GM06990 (cell line): ENCODE results near the gene MORF4L2.

Experiments used
- DNase-seq: peaks from one replicate; pipeline ENCODE4 v3.0.0-alpha.2; 2011; ENCODE audit not compliant: insufficient read length; ENCODE audit errors: extremely low read depth
- H3K27me3 ChIP-seq: replicated peaks from 2 replicates; pipeline ENCODE4 v1.6.0; 2011; ENCODE audit warnings: low read length; ENCODE audit not compliant: control insufficient read depth, insufficient read depth
- H3K36me3 ChIP-seq: 2 replicates; pipeline ENCODE4 v1.5.1; 2011; ENCODE audit warnings: low read length; ENCODE audit not compliant: control insufficient read depth, insufficient read depth
- H3K4me3 ChIP-seq: replicated peaks from 2 replicates; pipeline ENCODE4 v1.5.1; 2011; ENCODE audit warnings: low read depth, mild to moderate bottlenecking, control low read depth, low read length
- CTCF ChIP-seq: IDR thresholded peaks from 2 replicates; pipeline ENCODE4 v1.5.1; 2011; ENCODE audit warnings: low read length, control low read depth, mild to moderate bottlenecking, inconsistent platforms; ENCODE audit not compliant: insufficient read depth, poor library complexity, severe bottlenecking

MORF4L2 gene

GRCh38 chrX:103710609-103711008, 24.1 kb upstream of the MORF4L2 start, which contains the start of gene TMEM31:
Gene TMEM31, plus strand, starts transcription at chrX:103710909. Its CDS starts 1,350 bp downstream, at chrX:103712259.
- no peak for TF ChIP-seq CTCF
- Histone ChIP-seq H3K4me3 (no peak within 1 kb of the TSS), H3K36me3 (no peaks in the 10 kb centered on the region), H3K27me3 (no peaks in the 10 kb centered on the region)
- DNase-seq, result no peak

- Histone ChIP-seq H3K27me3 (no peaks in the 10 kb centered on the region), H3K36me3 (no peaks in the 10 kb centered on the region), H3K4me3 (no peak overlapping the region)
- no peak for TF ChIP-seq CTCF
- no peak for DNase-seq
These were observed 18.4 kb upstream of the MORF4L2 start for GRCh38 chrX:103704863-103705262.

GRCh38 chrX:103699243-103699642, 12.7 kb upstream of the MORF4L2 start:
- Histone ChIP-seq H3K4me3 (no peak overlapping the region), H3K36me3 (no peaks in the 10 kb centered on the region), H3K27me3 (no peaks in the 10 kb centered on the region)
- DNase-seq, result no peak
- TF ChIP-seq CTCF, result no peak

- Histone ChIP-seq H3K36me3 (no peaks in the 10 kb centered on the region), H3K27me3 (no peaks in the 10 kb centered on the region), H3K4me3 (no peak overlapping the region)
- DNase-seq, result no peak
- TF ChIP-seq CTCF, result no peak
These were observed 11.2 kb upstream of the MORF4L2 start for GRCh38 chrX:103697687-103698086.

- no peaks in the 10 kb centered on the region for H3K27me3 ChIP-seq
- DNase-seq, result no peak
- no peak overlapping the region for H3K4me3 ChIP-seq
- no peaks in the 10 kb centered on the region for H3K36me3 ChIP-seq
- TF ChIP-seq CTCF, result no peak
These were observed 4.6 kb upstream of the MORF4L2 start for GRCh38 chrX:103691059-103691458.

GRCh38 chrX:103688946-103689345, 2.4 kb upstream of the MORF4L2 start:
- no peaks in the 10 kb centered on the region for H3K27me3 ChIP-seq
- DNase-seq, result peak; percentile 14
- no peak overlapping the region for H3K4me3 ChIP-seq
- H3K36me3 ChIP-seq, result no peaks in the 10 kb centered on the region; the same call in 1 of the 2 replicates
- TF ChIP-seq CTCF, result peak; percentile 60
